ENCODE data around the gene IL17RD. TPM values are rescaled to one million over a fixed set of nuclear protein-coding genes. Genes with fewer than 3 reads are reported as not detected.
A peak's percentile ranks its signal among the peaks of the same experiment; 100 is the strongest.

The IL17RD gene
- total RNA-seq, 1 experiment from 2014 or later: 31.7 TPM

DNA sequence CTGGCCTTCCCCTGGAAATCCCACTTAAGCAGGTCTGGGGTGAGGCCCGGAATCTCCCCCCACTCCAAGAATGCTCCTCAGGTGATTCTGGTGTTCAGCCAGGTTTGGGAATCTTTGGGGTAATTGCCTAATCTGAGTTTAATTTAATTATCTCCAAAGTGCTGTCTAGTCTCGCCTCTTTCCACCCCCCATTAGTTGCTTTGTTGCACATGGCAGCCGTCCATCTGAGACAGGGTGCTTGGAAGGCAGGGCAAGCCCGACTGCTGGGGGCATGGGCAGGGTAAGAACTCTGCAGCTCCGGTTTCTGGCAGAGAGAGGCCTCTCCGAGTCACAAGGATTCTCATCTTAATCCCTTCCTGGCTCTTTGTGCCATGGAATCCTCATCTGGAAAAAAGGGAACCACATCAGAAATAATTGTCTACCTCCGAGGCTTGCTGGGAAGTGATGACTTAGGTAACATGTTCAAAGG, 15.0 kb downstream of the IL17RD start:
- Histone ChIP-seq H2BK5ac (ENCODE audit: insufficient read length, low read length) (no peak overlapping the region), H2BK20ac (ENCODE audit: low read depth, low read length, poor library complexity, severe bottlenecking) (no peak overlapping the region), H2BK120ac (ENCODE audit: low read depth, low read length, poor library complexity, severe bottlenecking) (no peak overlapping the region), H3K79me1 (ENCODE audit: insufficient read depth, low read depth, low read length, poor library complexity, severe bottlenecking) (no peaks in the 10 kb centered on the region), H3K14ac (ENCODE audit: insufficient read depth, low read length) (no peak overlapping the region), H3K9ac (ENCODE audit: extremely low read depth, insufficient read length, low read length) (no peak overlapping the region), H3K18ac (ENCODE audit: insufficient read length, low read depth, low read length) (no peak overlapping the region), H2BK12ac (ENCODE audit: insufficient read length, low read depth, low read length) (no peak overlapping the region), H4K8ac (replicated peaks; ENCODE audit: insufficient read length, low read depth, low read length) (no peak overlapping the region), H3K9me3 (ENCODE audit: control insufficient read depth, low read depth, low read length) (no peaks in the 10 kb centered on the region), H4K91ac (ENCODE audit: insufficient read length, low read depth, low read length) (no peak overlapping the region), H3K23ac (ENCODE audit: insufficient read length, low read depth, low read length) (no peak overlapping the region), H3K27me3 (ENCODE audit: insufficient read depth, low read length) (no peaks in the 10 kb centered on the region), H3K4me2 (ENCODE audit: insufficient read depth, insufficient read length, low read length) (no peak overlapping the region), H3T11ph (ENCODE audit: low read length) (no peak overlapping the region), H2AK5ac (ENCODE audit: insufficient read length, low read length) (no peak overlapping the region), H2BK15ac (ENCODE audit: low read depth, low read length) (no peak overlapping the region), H4K5ac (ENCODE audit: insufficient read length, low read depth, low read length) (no peak overlapping the region), H3K79me2 (ENCODE audit: insufficient read depth, low read length) (peaks cover 4% of the 10 kb centered on the region; the same call in 1 of the 2 replicates), H4K20me1 (ENCODE audit: control insufficient read depth, insufficient read depth, insufficient read length) (no peaks in the 10 kb centered on the region), H2AFZ (ENCODE audit: low read length) (no peak overlapping the region), H3K4me1 (ENCODE audit: insufficient read depth, low read length) (peaks cover 10% of the 10 kb centered on the region; the same call in 1 of the 2 replicates), H3K4ac (ENCODE audit: low read depth, low read length) (no peak overlapping the region), H3K27ac (ENCODE audit: insufficient read length, low read depth, low read length) (no peak overlapping the region), H3K23me2 (ENCODE audit: insufficient read length, low read depth, low read length, poor library complexity, severe bottlenecking) (no peaks in the 10 kb centered on the region), H3K56ac (ENCODE audit: insufficient read length, low read depth, low read length) (no peak overlapping the region)
- WGBS (ENCODE audit: extremely low coverage, insufficient read length, low lambda C conversion rate): no CpG with 5 or more reads among the region's 7 CpGs
- peaks cover 5% of the 10 kb centered on the region; the same call in 1 of the 2 replicates for H3K27me3 Mint-ChIP-seq (ENCODE audit: low read depth)
- H3K36me3 Mint-ChIP-seq (ENCODE audit: insufficient read depth in 1 of 3, low read depth in 3 of 3): peaks cover 4 to 8% (median 8%) of the 10 kb centered on the region in 3 experiments; a peak in 5 of 7 replicates
- DNase-seq: no peak
- 0 out of 7 replicates have a peak overlapping the region, but pooled peaks of 2 of the 3 experiments have one; percentile 15 to 27 for H3K27ac Mint-ChIP-seq
- peaks cover 43% of the 10 kb centered on the region in 2 experiments for H3K4me1 Mint-ChIP-seq
- peak overlapping the region in 1 of 2 experiments; percentile 36; a peak in 1 of 5 replicates for H3K4me3 Mint-ChIP-seq
- no peaks in the 10 kb centered on the region; a peak in 1 of 5 replicates for H3K9me3 Mint-ChIP-seq
- TF ChIP-seq, protein P1, sequence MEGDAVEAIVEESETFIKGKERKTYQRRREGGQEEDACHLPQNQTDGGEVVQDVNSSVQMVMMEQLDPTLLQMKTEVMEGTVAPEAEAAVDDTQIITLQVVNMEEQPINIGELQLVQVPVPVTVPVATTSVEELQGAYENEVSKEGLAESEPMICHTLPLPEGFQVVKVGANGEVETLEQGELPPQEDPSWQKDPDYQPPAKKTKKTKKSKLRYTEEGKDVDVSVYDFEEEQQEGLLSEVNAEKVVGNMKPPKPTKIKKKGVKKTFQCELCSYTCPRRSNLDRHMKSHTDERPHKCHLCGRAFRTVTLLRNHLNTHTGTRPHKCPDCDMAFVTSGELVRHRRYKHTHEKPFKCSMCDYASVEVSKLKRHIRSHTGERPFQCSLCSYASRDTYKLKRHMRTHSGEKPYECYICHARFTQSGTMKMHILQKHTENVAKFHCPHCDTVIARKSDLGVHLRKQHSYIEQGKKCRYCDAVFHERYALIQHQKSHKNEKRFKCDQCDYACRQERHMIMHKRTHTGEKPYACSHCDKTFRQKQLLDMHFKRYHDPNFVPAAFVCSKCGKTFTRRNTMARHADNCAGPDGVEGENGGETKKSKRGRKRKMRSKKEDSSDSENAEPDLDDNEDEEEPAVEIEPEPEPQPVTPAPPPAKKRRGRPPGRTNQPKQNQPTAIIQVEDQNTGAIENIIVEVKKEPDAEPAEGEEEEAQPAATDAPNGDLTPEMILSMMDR (conservative IDR thresholded peaks at IDR 0.05): no peak
